ENCODE data around the gene C12orf54.
"Not testable (repeated sequence)": the region's sequence is repeated elsewhere in the genome, so short reads cannot be mapped to it uniquely, and the experiment has no call there.

Gene C12orf54

DNA sequence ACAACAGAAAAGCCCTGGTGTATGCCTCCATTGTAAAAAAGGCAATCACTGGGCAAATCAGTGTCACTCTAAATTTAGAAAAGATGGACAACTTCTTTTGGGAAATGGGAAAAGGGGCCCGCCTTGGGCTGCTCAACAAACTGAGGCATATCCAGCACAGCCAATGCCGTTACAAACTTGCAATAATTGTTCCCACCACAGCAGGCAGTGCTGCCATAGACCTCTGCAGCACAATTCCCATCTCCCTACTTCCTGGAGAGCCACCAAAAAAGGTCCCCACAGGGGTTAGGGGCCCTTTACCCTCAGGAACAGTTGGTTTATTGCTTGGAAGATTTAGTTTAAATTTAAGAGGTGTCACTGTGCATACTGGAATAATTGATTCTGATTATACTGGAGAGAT lies 26.7 kb downstream of the C12orf54 start:
- DNase-seq (ENCODE audit: low read depth in 2 of 2), result no peak

DNA sequence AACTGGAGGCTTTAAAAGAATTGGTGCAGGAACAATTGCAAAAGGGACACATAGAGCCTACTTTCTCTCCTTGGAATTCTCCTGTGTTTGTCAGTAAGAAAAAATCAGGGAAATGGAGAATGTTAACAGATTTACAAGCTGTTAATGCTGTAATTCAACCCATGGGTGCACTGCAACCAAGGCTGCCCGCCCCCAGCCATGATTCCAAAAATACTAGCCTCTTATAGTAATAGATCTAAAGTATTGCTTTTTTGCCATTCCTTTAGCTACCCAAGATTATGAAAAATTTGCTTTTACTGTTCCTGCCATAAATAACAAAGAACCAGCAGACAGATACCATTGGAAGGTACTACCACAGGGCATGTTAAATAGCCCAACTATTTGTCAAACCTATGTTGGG lies 27.8 kb downstream of the C12orf54 start:
- no peak for DNase-seq (ENCODE audit: low read depth in 2 of 2)

DNA sequence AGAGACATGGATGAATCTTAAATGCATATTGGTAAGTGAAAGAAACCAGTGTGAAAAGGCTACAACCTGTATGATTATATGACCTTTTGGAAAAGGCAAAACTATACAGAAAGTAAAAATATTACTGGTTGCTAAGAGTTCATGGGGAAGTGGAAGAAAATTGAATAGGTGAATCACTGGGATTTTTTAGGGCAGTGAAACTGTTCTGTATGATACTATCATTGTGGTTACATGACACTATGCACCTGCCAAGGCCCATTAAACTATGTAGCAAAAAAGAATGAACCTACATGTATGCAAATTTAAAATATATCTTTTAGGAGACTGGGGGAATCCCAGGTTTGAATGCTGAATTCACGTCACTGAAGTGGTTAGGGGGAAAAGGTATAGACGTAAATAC lies 30.6 kb downstream of the C12orf54 start:
- DNase-seq (ENCODE audit: low read depth in 2 of 2), result no peak

DNA sequence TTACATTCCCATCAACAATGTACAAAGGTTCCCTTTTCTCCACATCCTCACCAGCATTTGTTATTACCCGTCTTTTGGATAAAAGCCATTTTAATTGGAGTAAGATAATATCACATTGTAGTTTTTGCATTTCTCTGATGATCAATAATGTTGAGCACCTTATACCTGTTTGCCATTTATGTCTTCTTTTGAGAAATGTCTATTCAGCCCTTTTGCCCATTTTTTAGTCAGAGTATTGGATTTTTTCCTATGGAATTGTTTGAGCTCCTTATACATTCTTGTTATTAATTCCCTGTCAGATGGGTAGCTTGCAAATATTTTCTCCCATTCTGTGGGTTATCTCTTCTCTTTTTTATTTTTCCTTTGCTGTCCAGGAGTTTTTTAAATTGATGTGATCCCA lies 32.4 kb downstream of the C12orf54 start:
- no peak for DNase-seq (ENCODE audit: low read depth in 2 of 2)

DNA sequence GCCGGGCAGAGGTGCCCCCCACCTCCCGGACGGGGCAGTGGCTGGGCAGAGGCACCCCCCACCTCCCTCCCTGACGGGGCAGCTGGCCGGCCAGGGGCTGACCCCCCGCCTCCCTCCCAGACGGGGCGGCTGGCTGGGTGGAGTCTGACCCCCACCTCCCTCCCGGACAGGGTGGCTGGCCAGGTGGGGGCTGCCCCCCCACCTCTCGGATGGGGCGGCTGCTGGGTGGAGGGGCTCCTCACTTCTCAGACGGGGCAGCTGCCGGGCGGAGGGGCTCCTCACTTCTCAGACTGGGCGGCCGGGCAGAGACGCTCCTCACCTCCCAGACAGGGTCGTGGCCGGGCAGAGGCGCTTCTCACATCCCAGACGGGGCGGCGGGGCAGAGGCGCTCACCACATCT lies 38.1 kb downstream of the C12orf54 start:
- DNase-seq (ENCODE audit: low read depth in 2 of 2), result not testable (repeated sequence)

DNA sequence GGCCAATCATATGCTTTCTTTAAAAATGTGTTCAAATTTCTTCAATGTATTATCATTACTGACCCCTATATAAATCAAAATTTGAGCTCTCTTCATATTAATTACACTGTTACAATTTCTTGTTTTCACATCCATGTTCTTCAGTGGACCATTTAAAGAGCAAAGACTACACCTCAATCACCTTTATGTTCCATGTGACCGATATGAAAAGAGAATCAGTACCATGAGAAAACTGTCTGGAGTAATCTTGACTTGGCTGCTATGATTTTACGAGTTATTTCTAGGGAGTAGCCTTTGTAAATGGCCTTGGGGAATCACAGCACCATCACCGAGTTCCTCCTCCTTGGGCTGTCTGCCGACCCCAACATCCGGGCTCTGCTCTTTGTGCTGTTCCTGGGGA lies 43.0 kb downstream of the C12orf54 start, which contains the start of gene OR8S1:
Gene OR8S1, plus strand, starts transcription at position 301 of the 400 bp plus-strand sequence. Its CDS starts 0 bp downstream, at position 301.
- DNase-seq (ENCODE audit: low read depth in 2 of 2), result no peak

DNA sequence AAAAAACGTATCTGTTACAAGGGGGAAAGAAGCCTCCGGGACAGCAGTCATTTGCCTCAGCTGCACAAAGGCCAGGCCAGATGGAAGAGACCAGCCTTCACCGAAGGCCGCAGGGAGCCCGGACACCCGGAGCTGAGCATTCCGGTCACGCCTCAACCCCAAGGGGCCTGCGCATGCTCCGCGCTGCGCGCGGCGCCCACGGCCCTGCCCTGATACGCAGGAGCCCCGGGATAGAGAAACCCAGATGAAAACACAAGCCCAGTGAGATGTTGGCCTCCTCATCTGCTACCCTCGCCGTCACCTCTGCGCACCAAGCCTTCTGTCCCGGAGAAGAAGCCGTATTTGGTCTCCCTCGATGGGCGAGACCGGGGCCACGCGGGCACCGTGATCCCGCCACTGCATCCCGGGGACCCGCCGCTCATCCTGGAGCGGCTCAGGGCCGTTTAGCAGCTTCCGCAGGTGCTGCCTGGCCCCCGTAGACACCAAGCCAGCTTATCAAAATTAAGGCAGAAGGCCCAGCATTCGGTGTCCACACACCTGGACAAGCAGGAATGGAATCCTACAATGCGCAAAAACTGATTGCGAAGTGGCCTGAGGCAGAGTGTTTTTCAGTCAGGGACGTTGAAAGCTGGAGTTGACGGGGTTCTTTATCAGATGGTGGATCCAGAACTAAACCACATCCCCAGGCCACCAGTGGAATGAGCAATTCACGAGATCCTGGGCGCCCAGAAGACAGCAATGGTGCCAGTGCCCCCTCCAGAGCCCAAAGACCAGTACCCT lies 45.8 kb downstream of the C12orf54 start:
- DNase-seq (ENCODE audit: low read depth in 2 of 2), result no peak

DNA sequence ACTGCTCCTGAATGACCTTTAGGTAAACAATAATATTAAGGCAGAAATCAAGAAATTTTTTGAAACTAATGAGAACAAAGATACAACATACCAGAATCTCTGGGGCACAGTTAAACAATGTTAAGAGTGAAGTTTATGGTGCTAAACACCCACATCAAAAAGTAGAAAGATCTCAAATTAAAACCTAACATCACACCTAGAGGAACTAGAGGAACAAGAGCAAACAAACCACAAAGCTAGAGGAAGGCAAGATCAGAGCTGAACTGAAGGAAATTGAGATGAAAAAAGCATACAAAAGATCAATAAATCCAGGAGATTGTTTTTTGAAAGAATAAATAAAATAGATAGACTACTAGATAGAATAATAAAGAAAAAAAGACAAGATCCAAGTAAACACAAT lies 50.3 kb downstream of the C12orf54 start:
- no peak for DNase-seq (ENCODE audit: low read depth in 2 of 2)

GRCh38 chr12:48536602-48537001 lies 54.3 kb downstream of the C12orf54 start:
- no peak for DNase-seq (ENCODE audit: low read depth in 2 of 2)

- no peak for DNase-seq (ENCODE audit: low read depth in 2 of 2)
Measured at GRCh38 chr12:48542300-48542928, 60.1 kb downstream of the C12orf54 start.

DNA sequence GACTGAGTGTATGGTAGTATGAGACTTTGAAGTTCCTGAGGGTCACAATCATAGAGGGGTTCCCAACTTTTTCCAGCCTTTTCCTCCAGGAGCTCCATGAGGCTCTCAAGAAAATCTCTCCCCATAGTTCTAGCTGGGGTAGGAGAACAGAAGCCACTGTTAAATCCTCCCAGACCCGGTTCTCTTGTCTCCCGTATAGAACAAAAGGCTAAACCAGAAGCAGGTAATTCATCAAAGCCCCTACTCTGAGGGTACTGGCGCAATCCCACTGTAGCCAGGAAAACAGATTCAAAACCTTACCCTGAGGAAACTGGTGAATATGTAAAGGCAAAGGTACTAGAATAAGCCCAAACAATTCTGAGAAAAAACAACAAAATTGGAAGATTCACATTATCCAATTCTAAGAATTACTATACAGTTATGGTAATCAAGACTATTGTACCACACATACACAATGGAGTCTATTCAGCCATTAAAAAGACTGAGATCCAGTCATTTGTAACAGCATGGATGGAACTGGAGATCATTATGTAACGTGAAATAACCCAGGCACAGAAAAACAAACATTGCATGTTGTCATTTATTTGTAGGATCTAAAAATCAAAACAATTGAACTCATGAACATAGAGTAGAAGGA lies 63.7 kb downstream of the C12orf54 start:
- no peak for DNase-seq (ENCODE audit: low read depth in 2 of 2)
